TTC549 (cell line): Measurements from ENCODE around the gene PLD2.
"Not testable (repeated sequence)": the region's sequence is repeated elsewhere in the genome, so short reads cannot be mapped to it uniquely, and the experiment has no call there.

Experiments
- FAIRE-seq: peaks from 2 replicates; lab custom pipeline; 2012; peaks lifted over from hg19 to GRCh38; lab: Jason Lieb, UNC

PLD2 gene

GRCh38 chr17:4857347-4857746 is 50.4 kb downstream of the PLD2 start:
- FAIRE-seq = not testable (repeated sequence)

GRCh38 chr17:4858068-4858881 is 51.3 kb downstream of the PLD2 start:
- no peak for FAIRE-seq

GRCh38 chr17:4858882-4859260 is 51.9 kb downstream of the PLD2 start:
- FAIRE-seq = no peak

- no peak for FAIRE-seq
These were observed 53.1 kb downstream of the PLD2 start for GRCh38 chr17:4859816-4860625.

- FAIRE-seq = no peak
These were observed 53.7 kb downstream of the PLD2 start for GRCh38 chr17:4860651-4861050.

- FAIRE-seq = no peak
These were observed 54.1 kb downstream of the PLD2 start for GRCh38 chr17:4861052-4861451.

- no peak for FAIRE-seq
These were observed 55.8 kb downstream of the PLD2 start for GRCh38 chr17:4862720-4863119.

- FAIRE-seq = no peak
These were observed 56.4 kb downstream of the PLD2 start for GRCh38 chr17:4863321-4863720.

- FAIRE-seq = not testable (repeated sequence)
These were observed 60.6 kb downstream of the PLD2 start for GRCh38 chr17:4867535-4867934.

GRCh38 chr17:4869058-4869998 is 62.4 kb downstream of the PLD2 start:
- FAIRE-seq = not testable (repeated sequence)

- FAIRE-seq = no peak
These were observed 63.9 kb downstream of the PLD2 start for GRCh38 chr17:4870855-4871254.

GRCh38 chr17:4872786-4873185 is 65.8 kb downstream of the PLD2 start:
- FAIRE-seq = no peak
